Measurements from ENCODE around the gene DGLUCY. TPM values are rescaled to one million over a fixed set of nuclear protein-coding genes. Genes with fewer than 3 reads are reported as not detected.

The DGLUCY gene
- polyA plus RNA-seq, 1 experiment: 22.1 TPM

- H3K4me3 ChIP-seq (ENCODE audit: low read depth, low read length): no peak overlapping the region
- CTCF ChIA-PET: no interaction called here
- no peaks in the 10 kb centered on the region; the same call in 1 of the 2 replicates for H3K9me3 ChIP-seq (ENCODE audit: control insufficient read depth, insufficient read depth, low read length)
- no peak overlapping the region for H3K27ac ChIP-seq (ENCODE audit: low read depth, low read length)
- POLR2A ChIA-PET: no interaction called here
- H3K27me3 ChIP-seq (ENCODE audit: control insufficient read depth, insufficient read depth, low read length): peaks cover 8% of the 10 kb centered on the region
- no peak for TF ChIP-seq CTCF (IDR thresholded peaks at IDR 0.05; ENCODE audit: low read depth, low read length)
- no peak for DNase-seq (ENCODE audit: low read depth, low spot score)
These were observed 158.7 kb downstream of the DGLUCY start for GRCh38 chr14:91272341-91273272.

GRCh38 chr14:91273273-91273884 lies 159.5 kb downstream of the DGLUCY start:
- Histone ChIP-seq H3K4me3 (ENCODE audit: low read depth, low read length) (no peak overlapping the region), H3K27me3 (ENCODE audit: control insufficient read depth, insufficient read depth, low read length) (peaks cover 8% of the 10 kb centered on the region), H3K9me3 (ENCODE audit: control insufficient read depth, insufficient read depth, low read length) (no peaks in the 10 kb centered on the region; the same call in 1 of the 2 replicates), H3K27ac (ENCODE audit: low read depth, low read length) (no peak overlapping the region)
- no peak for DNase-seq (ENCODE audit: low read depth, low spot score)
- CTCF ChIA-PET: interaction anchor here (0.6 kb wide), 1 partner anchor 139 kb away, joined by 4 read pairs; no protein-coding TSS in a partner anchor
- TF ChIP-seq CTCF (IDR thresholded peaks at IDR 0.05; ENCODE audit: low read depth, low read length): no peak
- POLR2A ChIA-PET: no interaction called here

- no peak for TF ChIP-seq CTCF (IDR thresholded peaks at IDR 0.05; ENCODE audit: low read depth, low read length)
- Histone ChIP-seq H3K4me3 (ENCODE audit: low read depth, low read length) (no peak overlapping the region), H3K27ac (ENCODE audit: low read depth, low read length) (no peak overlapping the region), H3K27me3 (ENCODE audit: control insufficient read depth, insufficient read depth, low read length) (peaks cover 8% of the 10 kb centered on the region), H3K9me3 (ENCODE audit: control insufficient read depth, insufficient read depth, low read length) (no peaks in the 10 kb centered on the region; the same call in 1 of the 2 replicates)
- CTCF ChIA-PET: interaction anchor here (0.6 kb wide), 1 partner anchor 138 kb away, joined by 4 read pairs; no protein-coding TSS in a partner anchor
- no peak for DNase-seq (ENCODE audit: low read depth, low spot score)
- POLR2A ChIA-PET: no interaction called here
These were observed 160.0 kb downstream of the DGLUCY start for GRCh38 chr14:91273885-91274273.

- Histone ChIP-seq H3K4me3 (ENCODE audit: low read depth, low read length) (no peak overlapping the region), H3K9me3 (ENCODE audit: control insufficient read depth, insufficient read depth, low read length) (no peaks in the 10 kb centered on the region; the same call in 1 of the 2 replicates), H3K27ac (ENCODE audit: low read depth, low read length) (no peak overlapping the region), H3K27me3 (ENCODE audit: control insufficient read depth, insufficient read depth, low read length) (peaks cover 5% of the 10 kb centered on the region)
- POLR2A ChIA-PET: no interaction called here
- CTCF ChIA-PET: interaction anchor here (1.0 kb wide), 1 partner anchor 102 kb away, joined by 3 read pairs; no protein-coding TSS in a partner anchor
- no peak for DNase-seq (ENCODE audit: low read depth, low spot score)
- TF ChIP-seq CTCF (IDR thresholded peaks at IDR 0.05; ENCODE audit: low read depth, low read length): no peak
These were observed 160.9 kb downstream of the DGLUCY start for GRCh38 chr14:91274796-91275195.

Small RNA genes lying within 50 kb of the gene (small RNA-seq; reads per million reads assigned to genes)
- gene RNU7-30P (ENCODE audit: insufficient read length, low read depth) (not detected), gene SNORA11B (ENCODE audit: insufficient read length, low read depth) (3.0 reads per million, percentile 17 among the genes with 10 or more reads in this experiment)

Other genes starting within 250 kb of the DGLUCY start
- 1.1 and 1.5 TPM in 2 replicates for gene RPS6KA5, start 53.4 kb upstream of the DGLUCY start, polyA plus RNA-seq (2011; rRNA removed)
- gene GPR68, start 130.6 kb downstream of the DGLUCY start, polyA plus RNA-seq (2011; rRNA removed): 0.83 and 1.4 TPM in 2 replicates